HEK293 (cell line): ENCODE measurements around the gene LYPD3.

Experiments
- GLI2 ChIP-seq: fragments of 450-650 bp; formaldehyde crosslinking; IDR thresholded peaks from 2 replicates; pipeline ENCODE4; 2017; ENCODE audit warnings: missing biosample characterization, missing genetic modification characterization, low read depth, borderline replicate concordance
- KLF1 ChIP-seq: fragments of 450-650 bp; formaldehyde crosslinking; IDR thresholded peaks from 2 replicates; pipeline ENCODE4 v1.5.1; 2016; ENCODE audit warnings: missing biosample characterization, missing genetic modification characterization
- OSR2 ChIP-seq: fragments of 450-650 bp; formaldehyde crosslinking; IDR thresholded peaks from 2 replicates; pipeline ENCODE4 v1.5.1; 2016; ENCODE audit warnings: missing biosample characterization, missing genetic modification characterization
- SETDB1 ChIP-seq: IDR thresholded peaks from one replicate; pipeline ENCODE4 v1.6.1; 2017; ENCODE audit warnings: mild to moderate bottlenecking, low read length, moderate library complexity, mixed read lengths; ENCODE audit not compliant: insufficient read length
- SP2 ChIP-seq: fragments of 450-650 bp; formaldehyde crosslinking; IDR thresholded peaks from 2 replicates; pipeline ENCODE4 v1.5.1; 2016; ENCODE audit warnings: missing biosample characterization, missing genetic modification characterization
- ZEB2 ChIP-seq: fragments of 450-650 bp; formaldehyde crosslinking; IDR thresholded peaks from 2 replicates; pipeline ENCODE4 v1.5.1; 2016; ENCODE audit warnings: missing biosample characterization, missing genetic modification characterization
- ZFP37 ChIP-seq: fragments of 450-650 bp; formaldehyde crosslinking; IDR thresholded peaks from 2 replicates; pipeline ENCODE4 v1.5.1; 2016; ENCODE audit warnings: missing biosample characterization, missing genetic modification characterization
- ZNF132 ChIP-seq: fragments of 450-650 bp; formaldehyde crosslinking; IDR thresholded peaks from 2 replicates; pipeline ENCODE4 v1.5.1; 2017; ENCODE audit warnings: missing biosample characterization, missing genetic modification characterization, borderline replicate concordance
- ZNF138 ChIP-seq: fragments of 450-650 bp; formaldehyde crosslinking; IDR thresholded peaks from 2 replicates; pipeline ENCODE4 v1.5.1; 2016; ENCODE audit warnings: missing biosample characterization, missing genetic modification characterization, borderline replicate concordance
- ZNF140 ChIP-seq: fragments of 450-650 bp; formaldehyde crosslinking; IDR thresholded peaks from 2 replicates; pipeline ENCODE4 v1.5.1; 2016; ENCODE audit warnings: missing biosample characterization, missing genetic modification characterization
- ZNF211 ChIP-seq: fragments of 450-650 bp; formaldehyde crosslinking; IDR thresholded peaks from 2 replicates; pipeline ENCODE4 v1.5.1; 2016; ENCODE audit warnings: low read depth, missing biosample characterization, missing genetic modification characterization
- ZNF223 ChIP-seq: fragments of 450-650 bp; formaldehyde crosslinking; IDR thresholded peaks from 2 replicates; pipeline ENCODE4 v1.5.1; 2016; ENCODE audit warnings: missing biosample characterization, missing genetic modification characterization
- ZNF335 ChIP-seq: fragments of 450-650 bp; formaldehyde crosslinking; conservative IDR thresholded peaks from 2 replicates; pipeline ENCODE4 v1.5.1; 2016; ENCODE audit warnings: missing biosample characterization, missing genetic modification characterization
- ZNF341 ChIP-seq: fragments of 450-650 bp; formaldehyde crosslinking; IDR thresholded peaks from 2 replicates; pipeline ENCODE4; 2016; ENCODE audit warnings: low read depth, missing biosample characterization, missing genetic modification characterization
- ZNF391 ChIP-seq: fragments of 450-650 bp; formaldehyde crosslinking; IDR thresholded peaks from 2 replicates; pipeline ENCODE4 v1.5.1; 2016; ENCODE audit warnings: low read depth, missing biosample characterization, missing genetic modification characterization, borderline replicate concordance
- ZNF561 ChIP-seq: fragments of 450-650 bp; IDR thresholded peaks from 2 replicates; pipeline ENCODE4 v1.5.1; 2018; ENCODE audit warnings: missing biosample characterization, missing genetic modification characterization, borderline replicate concordance
- ZNF654 ChIP-seq: fragments of 450-650 bp; formaldehyde crosslinking; IDR thresholded peaks from 2 replicates; pipeline ENCODE4 v1.5.1; 2016; ENCODE audit warnings: low read depth, missing biosample characterization, missing genetic modification characterization
- ZNF76 ChIP-seq: fragments of 450-650 bp; formaldehyde crosslinking; IDR thresholded peaks from 2 replicates; pipeline ENCODE4; 2016; ENCODE audit warnings: low read depth, missing biosample characterization, missing genetic modification characterization, borderline replicate concordance
- ZNF768 ChIP-seq: fragments of 450-650 bp; formaldehyde crosslinking; IDR thresholded peaks from 2 replicates; pipeline ENCODE4 v1.5.1; 2018; ENCODE audit warnings: missing biosample characterization, mild to moderate bottlenecking, missing genetic modification characterization
- ZNF792 ChIP-seq: fragments of 450-650 bp; formaldehyde crosslinking; IDR thresholded peaks from 2 replicates; pipeline ENCODE4 v1.5.1; 2016; ENCODE audit warnings: missing biosample characterization, missing genetic modification characterization
- ZSCAN30 ChIP-seq: fragments of 450-650 bp; IDR thresholded peaks from 2 replicates; pipeline ENCODE4 v1.5.1; 2018; ENCODE audit warnings: missing biosample characterization, mild to moderate bottlenecking, missing genetic modification characterization, moderate library complexity
- TF ChIP-seq, protein P1 (sequence below): fragments of 450-650 bp; formaldehyde crosslinking; IDR thresholded peaks from 2 replicates; pipeline ENCODE4 v1.5.1; 2016; ENCODE audit warnings: missing biosample characterization, missing genetic modification characterization
- TF ChIP-seq, protein P2 (sequence below): fragments of 450-650 bp; formaldehyde crosslinking; IDR thresholded peaks from 2 replicates; pipeline ENCODE4 v1.5.1; 2016; ENCODE audit warnings: missing biosample characterization, missing genetic modification characterization, low read depth
- TF ChIP-seq, protein P3 (sequence below): fragments of 450-650 bp; formaldehyde crosslinking; IDR thresholded peaks from 2 replicates; pipeline ENCODE4 v1.5.1; 2017; ENCODE audit warnings: missing biosample characterization, mild to moderate bottlenecking, missing genetic modification characterization, moderate library complexity
- TF ChIP-seq, protein P4 (sequence below): fragments of 450-650 bp; formaldehyde crosslinking; IDR thresholded peaks from 2 replicates; pipeline ENCODE4 v1.5.1; 2016; ENCODE audit warnings: missing biosample characterization, missing genetic modification characterization
- TF ChIP-seq, protein P5 (sequence below): fragments of 450-650 bp; formaldehyde crosslinking; IDR thresholded peaks from 2 replicates; pipeline ENCODE4 v1.5.1; 2016; ENCODE audit warnings: missing biosample characterization, missing genetic modification characterization
- TF ChIP-seq, protein P6 (sequence below): fragments of 450-650 bp; formaldehyde crosslinking; IDR thresholded peaks from 2 replicates; pipeline ENCODE4 v1.5.1; 2016; ENCODE audit warnings: missing biosample characterization, missing genetic modification characterization
- TF ChIP-seq, protein P7 (sequence below): fragments of 450-650 bp; formaldehyde crosslinking; IDR thresholded peaks from 2 replicates; pipeline ENCODE4 v1.5.1; 2017; ENCODE audit warnings: missing biosample characterization, missing genetic modification characterization

LYPD3 gene

DNA sequence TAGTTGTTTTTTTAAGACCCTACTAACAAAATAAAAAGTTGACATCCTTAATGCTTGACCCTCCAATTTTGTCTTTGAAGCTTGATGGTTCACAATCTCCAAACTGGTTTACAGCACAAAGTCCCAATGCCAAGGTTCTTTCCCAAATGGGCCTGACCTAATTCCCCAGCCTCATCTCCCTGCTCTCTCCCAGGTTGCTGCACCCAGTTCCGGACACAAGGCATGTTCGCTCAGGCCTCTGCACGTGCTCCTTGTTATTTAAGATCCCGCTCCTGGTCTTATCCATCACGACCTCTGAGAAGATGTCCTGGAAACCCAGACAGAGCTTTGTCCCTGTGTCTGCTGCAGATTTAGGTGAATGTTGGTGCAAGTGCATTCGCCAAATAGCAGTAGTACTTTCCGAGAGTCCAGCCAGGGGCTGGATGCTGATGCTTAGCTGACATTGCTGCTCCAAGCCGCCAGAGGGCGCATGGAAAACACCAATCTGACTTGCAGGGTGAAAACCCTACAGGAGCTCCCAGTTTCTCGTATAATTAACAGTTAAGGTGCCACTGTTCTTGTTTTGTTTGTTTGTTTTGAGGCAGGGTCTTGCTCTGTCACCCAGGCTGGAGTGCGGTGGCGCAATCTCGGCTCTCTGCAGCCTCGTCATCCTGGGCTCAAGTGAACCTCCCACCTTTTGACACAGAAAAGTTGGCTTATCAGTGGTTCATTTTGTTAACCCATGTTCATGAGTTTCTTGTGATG, 18.5 kb downstream of the LYPD3 start (continued):
- TF ChIP-seq, protein P1, sequence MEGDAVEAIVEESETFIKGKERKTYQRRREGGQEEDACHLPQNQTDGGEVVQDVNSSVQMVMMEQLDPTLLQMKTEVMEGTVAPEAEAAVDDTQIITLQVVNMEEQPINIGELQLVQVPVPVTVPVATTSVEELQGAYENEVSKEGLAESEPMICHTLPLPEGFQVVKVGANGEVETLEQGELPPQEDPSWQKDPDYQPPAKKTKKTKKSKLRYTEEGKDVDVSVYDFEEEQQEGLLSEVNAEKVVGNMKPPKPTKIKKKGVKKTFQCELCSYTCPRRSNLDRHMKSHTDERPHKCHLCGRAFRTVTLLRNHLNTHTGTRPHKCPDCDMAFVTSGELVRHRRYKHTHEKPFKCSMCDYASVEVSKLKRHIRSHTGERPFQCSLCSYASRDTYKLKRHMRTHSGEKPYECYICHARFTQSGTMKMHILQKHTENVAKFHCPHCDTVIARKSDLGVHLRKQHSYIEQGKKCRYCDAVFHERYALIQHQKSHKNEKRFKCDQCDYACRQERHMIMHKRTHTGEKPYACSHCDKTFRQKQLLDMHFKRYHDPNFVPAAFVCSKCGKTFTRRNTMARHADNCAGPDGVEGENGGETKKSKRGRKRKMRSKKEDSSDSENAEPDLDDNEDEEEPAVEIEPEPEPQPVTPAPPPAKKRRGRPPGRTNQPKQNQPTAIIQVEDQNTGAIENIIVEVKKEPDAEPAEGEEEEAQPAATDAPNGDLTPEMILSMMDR (tag by site-specific recombination), result peak; percentile 97
- no peak for TF ChIP-seq SP2 (tag by site-specific recombination)
- TF ChIP-seq, protein P2, sequence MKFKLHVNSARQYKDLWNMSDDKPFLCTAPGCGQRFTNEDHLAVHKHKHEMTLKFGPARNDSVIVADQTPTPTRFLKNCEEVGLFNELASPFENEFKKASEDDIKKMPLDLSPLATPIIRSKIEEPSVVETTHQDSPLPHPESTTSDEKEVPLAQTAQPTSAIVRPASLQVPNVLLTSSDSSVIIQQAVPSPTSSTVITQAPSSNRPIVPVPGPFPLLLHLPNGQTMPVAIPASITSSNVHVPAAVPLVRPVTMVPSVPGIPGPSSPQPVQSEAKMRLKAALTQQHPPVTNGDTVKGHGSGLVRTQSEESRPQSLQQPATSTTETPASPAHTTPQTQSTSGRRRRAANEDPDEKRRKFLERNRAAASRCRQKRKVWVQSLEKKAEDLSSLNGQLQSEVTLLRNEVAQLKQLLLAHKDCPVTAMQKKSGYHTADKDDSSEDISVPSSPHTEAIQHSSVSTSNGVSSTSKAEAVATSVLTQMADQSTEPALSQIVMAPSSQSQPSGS (tag by site-specific recombination), result no peak
- TF ChIP-seq ZNF768 (tag by site-specific recombination), result no peak
- peak; percentile 49; the same call in 1 of the 2 replicates for TF ChIP-seq ZSCAN30 (tag by site-specific recombination)
- no peak for TF ChIP-seq ZNF223
- TF ChIP-seq, protein P3, sequence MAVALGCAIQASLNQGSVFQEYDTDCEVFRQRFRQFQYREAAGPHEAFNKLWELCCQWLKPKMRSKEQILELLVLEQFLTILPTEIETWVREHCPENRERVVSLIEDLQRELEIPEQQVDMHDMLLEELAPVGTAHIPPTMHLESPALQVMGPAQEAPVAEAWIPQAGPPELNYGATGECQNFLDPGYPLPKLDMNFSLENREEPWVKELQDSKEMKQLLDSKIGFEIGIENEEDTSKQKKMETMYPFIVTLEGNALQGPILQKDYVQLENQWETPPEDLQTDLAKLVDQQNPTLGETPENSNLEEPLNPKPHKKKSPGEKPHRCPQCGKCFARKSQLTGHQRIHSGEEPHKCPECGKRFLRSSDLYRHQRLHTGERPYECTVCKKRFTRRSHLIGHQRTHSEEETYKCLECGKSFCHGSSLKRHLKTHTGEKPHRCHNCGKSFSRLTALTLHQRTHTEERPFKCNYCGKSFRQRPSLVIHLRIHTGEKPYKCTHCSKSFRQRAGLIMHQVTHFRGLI (tag by site-specific recombination), result no peak
- TF ChIP-seq ZNF654 (tag by site-specific recombination), result peak; percentile 93
- 0 out of 2 replicates have a peak, but pooled peaks have one; percentile 74 for TF ChIP-seq ZNF561 (tag by site-specific recombination)
- peak; percentile 83 for TF ChIP-seq OSR2 (tag by site-specific recombination)
- TF ChIP-seq, protein P4, sequence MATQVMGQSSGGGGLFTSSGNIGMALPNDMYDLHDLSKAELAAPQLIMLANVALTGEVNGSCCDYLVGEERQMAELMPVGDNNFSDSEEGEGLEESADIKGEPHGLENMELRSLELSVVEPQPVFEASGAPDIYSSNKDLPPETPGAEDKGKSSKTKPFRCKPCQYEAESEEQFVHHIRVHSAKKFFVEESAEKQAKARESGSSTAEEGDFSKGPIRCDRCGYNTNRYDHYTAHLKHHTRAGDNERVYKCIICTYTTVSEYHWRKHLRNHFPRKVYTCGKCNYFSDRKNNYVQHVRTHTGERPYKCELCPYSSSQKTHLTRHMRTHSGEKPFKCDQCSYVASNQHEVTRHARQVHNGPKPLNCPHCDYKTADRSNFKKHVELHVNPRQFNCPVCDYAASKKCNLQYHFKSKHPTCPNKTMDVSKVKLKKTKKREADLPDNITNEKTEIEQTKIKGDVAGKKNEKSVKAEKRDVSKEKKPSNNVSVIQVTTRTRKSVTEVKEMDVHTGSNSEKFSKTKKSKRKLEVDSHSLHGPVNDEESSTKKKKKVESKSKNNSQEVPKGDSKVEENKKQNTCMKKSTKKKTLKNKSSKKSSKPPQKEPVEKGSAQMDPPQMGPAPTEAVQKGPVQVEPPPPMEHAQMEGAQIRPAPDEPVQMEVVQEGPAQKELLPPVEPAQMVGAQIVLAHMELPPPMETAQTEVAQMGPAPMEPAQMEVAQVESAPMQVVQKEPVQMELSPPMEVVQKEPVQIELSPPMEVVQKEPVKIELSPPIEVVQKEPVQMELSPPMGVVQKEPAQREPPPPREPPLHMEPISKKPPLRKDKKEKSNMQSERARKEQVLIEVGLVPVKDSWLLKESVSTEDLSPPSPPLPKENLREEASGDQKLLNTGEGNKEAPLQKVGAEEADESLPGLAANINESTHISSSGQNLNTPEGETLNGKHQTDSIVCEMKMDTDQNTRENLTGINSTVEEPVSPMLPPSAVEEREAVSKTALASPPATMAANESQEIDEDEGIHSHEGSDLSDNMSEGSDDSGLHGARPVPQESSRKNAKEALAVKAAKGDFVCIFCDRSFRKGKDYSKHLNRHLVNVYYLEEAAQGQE (tag by site-specific recombination), result no peak
- no peak; the same call in 1 of the 2 replicates for TF ChIP-seq ZNF335
- peak; percentile 77 for TF ChIP-seq ZFP37 (tag by site-specific recombination)
- 0 out of 2 replicates have a peak, but pooled peaks have one; percentile 12 for TF ChIP-seq KLF1 (tag by site-specific recombination)
- TF ChIP-seq ZNF138, result no peak
- no peak for TF ChIP-seq ZNF341 (tag by site-specific recombination)
- TF ChIP-seq ZNF132 (tag by site-specific recombination), result no peak
- no peak; the same call in 1 of the 2 replicates for TF ChIP-seq ZEB2 (tag by site-specific recombination)
- no peak for TF ChIP-seq ZNF140 (tag by site-specific recombination)
- TF ChIP-seq, protein P5, sequence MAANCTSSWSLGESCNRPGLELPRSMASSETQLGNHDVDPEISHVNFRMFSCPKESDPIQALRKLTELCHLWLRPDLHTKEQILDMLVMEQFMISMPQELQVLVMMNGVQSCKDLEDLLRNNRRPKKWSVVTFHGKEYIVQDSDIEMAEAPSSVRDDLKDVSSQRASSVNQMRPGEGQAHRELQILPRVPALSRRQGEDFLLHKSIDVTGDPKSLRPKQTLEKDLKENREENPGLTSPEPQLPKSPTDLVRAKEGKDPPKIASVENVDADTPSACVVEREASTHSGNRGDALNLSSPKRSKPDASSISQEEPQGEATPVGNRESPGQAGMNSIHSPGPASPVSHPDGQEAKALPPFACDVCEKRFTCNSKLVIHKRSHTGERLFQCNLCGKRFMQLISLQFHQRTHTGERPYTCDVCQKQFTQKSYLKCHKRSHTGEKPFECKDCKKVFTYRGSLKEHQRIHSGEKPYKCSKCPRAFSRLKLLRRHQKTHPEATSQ, result no peak
- TF ChIP-seq, protein P6, sequence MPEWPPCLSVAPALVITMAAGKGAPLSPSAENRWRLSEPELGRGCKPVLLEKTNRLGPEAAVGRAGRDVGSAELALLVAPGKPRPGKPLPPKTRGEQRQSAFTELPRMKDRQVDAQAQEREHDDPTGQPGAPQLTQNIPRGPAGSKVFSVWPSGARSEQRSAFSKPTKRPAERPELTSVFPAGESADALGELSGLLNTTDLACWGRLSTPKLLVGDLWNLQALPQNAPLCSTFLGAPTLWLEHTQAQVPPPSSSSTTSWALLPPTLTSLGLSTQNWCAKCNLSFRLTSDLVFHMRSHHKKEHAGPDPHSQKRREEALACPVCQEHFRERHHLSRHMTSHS (tag by site-specific recombination), result no peak
- no peak for TF ChIP-seq ZNF391 (tag by site-specific recombination)
- no peak for TF ChIP-seq SETDB1
- TF ChIP-seq ZNF211, result no peak
- TF ChIP-seq ZNF792 (tag by site-specific recombination), result no peak
- TF ChIP-seq, protein P7, sequence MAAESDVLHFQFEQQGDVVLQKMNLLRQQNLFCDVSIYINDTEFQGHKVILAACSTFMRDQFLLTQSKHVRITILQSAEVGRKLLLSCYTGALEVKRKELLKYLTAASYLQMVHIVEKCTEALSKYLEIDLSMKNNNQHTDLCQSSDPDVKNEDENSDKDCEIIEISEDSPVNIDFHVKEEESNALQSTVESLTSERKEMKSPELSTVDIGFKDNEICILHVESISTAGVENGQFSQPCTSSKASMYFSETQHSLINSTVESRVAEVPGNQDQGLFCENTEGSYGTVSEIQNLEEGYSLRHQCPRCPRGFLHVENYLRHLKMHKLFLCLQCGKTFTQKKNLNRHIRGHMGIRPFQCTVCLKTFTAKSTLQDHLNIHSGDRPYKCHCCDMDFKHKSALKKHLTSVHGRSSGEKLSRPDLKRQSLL, result no peak
- TF ChIP-seq GLI2 (tag by site-specific recombination), result no peak
- no peak for TF ChIP-seq ZNF76 (tag by site-specific recombination)
